Measurements from ENCODE around the gene CECR2. TPM values are rescaled to one million over a fixed set of nuclear protein-coding genes. Genes with fewer than 3 reads are reported as not detected.

CECR2 gene
- total RNA-seq, 1 experiment from 2014 or later, result 3.6 TPM

DNA sequence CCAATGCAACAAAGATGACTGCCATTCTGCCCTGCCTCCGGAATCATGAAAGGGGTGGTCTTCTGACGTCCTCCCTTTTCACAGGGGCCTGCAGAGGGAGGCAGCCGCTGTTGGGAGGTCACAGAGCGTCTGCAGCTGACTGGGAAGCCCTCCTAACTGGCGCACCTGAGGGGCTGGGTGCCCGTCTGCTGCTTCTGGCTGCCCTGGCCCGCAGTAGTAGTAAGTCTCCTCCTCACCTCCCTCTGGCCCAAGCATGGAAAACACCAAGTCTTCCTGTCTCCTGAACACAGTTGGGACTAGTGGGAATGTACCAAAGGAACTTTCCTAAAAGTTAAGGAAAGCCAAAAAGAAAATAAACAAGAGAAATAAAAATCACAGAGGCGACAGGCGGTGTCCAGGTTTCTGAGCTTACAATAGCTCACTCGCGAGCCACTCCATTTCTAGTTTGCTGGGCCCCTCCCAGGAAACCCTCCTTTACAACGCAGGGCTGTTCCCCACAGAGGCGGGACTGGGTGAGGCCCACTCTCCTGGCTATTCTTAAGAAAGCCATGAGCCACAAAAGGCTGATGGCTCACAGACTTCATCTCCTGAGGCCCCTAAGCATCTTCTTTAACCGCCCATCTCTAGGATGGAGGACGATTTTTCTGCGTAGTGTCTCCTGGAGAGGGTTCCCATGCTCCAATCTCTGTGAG, 37.0 kb upstream of the CECR2 start:
- no peak overlapping the region for H3K27ac ChIP-seq (ENCODE audit: low read length)
- in situ Hi-C loops (cut with HindIII; ENCODE audit: low pct_unique_long_range_greater_than_20kb, low sequenced_read_pairs) (no loop called here), intact Hi-C loops (cut with micrococcal nuclease; ENCODE audit: unreplicated experiment) (no loop called here)
- no peak for ATAC-seq
- no TSS peak for BruUV-seq (replicated peaks)
- H3K4me3 ChIP-seq (ENCODE audit: low read depth in 2 of 2, low read length in 2 of 2), result no peak overlapping the region
- ChIA-PET POLR2A (no interaction called here), CTCF (no interaction called here)
- no peak for TF ChIP-seq SIN3A (IDR thresholded peaks at IDR 0.05; ENCODE audit: borderline replicate concordance, insufficient read depth, low read depth, low read length)
- TF ChIP-seq POLR2AphosphoS5 (IDR thresholded peaks at IDR 0.05; ENCODE audit: low read depth, low read length), result no peak
- no peak for TF ChIP-seq REST (IDR thresholded peaks at IDR 0.05; ENCODE audit: insufficient read depth in 1 of 2, low read depth in 2 of 2, low read length in 1 of 2)
- no peak for TF ChIP-seq TCF7L2 (IDR thresholded peaks at IDR 0.05; ENCODE audit: low read depth, low read length)
- TF ChIP-seq CTCF (IDR thresholded peaks at IDR 0.05), result no peak
- H3K27me3 ChIP-seq (ENCODE audit: control insufficient read depth, insufficient read depth, low read length), result no peaks in the 10 kb centered on the region
- H3K9me3 ChIP-seq (ENCODE audit: control insufficient read depth, insufficient read depth, low read depth, low read length), result no peaks in the 10 kb centered on the region
- no peaks in the 10 kb centered on the region for H3K36me3 ChIP-seq (ENCODE audit: control insufficient read depth, insufficient read depth, low read length)
- DNase-seq (ENCODE audit: low read depth, low spot score), result no peak
- no peaks in the 10 kb centered on the region for H3K4me1 ChIP-seq (ENCODE audit: control insufficient read depth, insufficient read depth, low read length)

GRCh38 chr22:17334059-17334458, 35.2 kb upstream of the CECR2 start:
- no peak for TF ChIP-seq REST (IDR thresholded peaks at IDR 0.05; ENCODE audit: insufficient read depth in 1 of 2, low read depth in 2 of 2, low read length in 1 of 2)
- no peak for TF ChIP-seq POLR2AphosphoS5 (IDR thresholded peaks at IDR 0.05; ENCODE audit: low read depth, low read length)
- TF ChIP-seq TCF7L2 (IDR thresholded peaks at IDR 0.05; ENCODE audit: low read depth, low read length), result no peak
- TF ChIP-seq CTCF (IDR thresholded peaks at IDR 0.05), result no peak
- TF ChIP-seq SIN3A (IDR thresholded peaks at IDR 0.05; ENCODE audit: borderline replicate concordance, insufficient read depth, low read depth, low read length), result no peak
- Histone ChIP-seq H3K4me3 (ENCODE audit: low read depth in 2 of 2, low read length in 2 of 2) (no peak overlapping the region), H3K9me3 (ENCODE audit: control insufficient read depth, insufficient read depth, low read depth, low read length) (no peaks in the 10 kb centered on the region), H3K27me3 (ENCODE audit: control insufficient read depth, insufficient read depth, low read length) (no peaks in the 10 kb centered on the region), H3K36me3 (ENCODE audit: control insufficient read depth, insufficient read depth, low read length) (no peaks in the 10 kb centered on the region), H3K27ac (ENCODE audit: low read length) (no peak overlapping the region), H3K4me1 (ENCODE audit: control insufficient read depth, insufficient read depth, low read length) (no peaks in the 10 kb centered on the region)
- no peak for DNase-seq (ENCODE audit: low read depth, low spot score)
- intact Hi-C loops (cut with micrococcal nuclease; ENCODE audit: unreplicated experiment) (no loop called here), in situ Hi-C loops (cut with HindIII; ENCODE audit: low pct_unique_long_range_greater_than_20kb, low sequenced_read_pairs) (no loop called here)
- CTCF ChIA-PET, result no interaction called here
- POLR2A ChIA-PET, result interaction anchor here (0.5 kb wide), 1 partner anchor 142 kb away, joined by 4 read pairs; no protein-coding TSS in a partner anchor
- no peak for ATAC-seq
- BruUV-seq (replicated peaks), result no TSS peak
